GM18502 (cell line): ENCODE results near the gene HCRT.
"Not testable (repeated sequence)": the region's sequence is repeated elsewhere in the genome, so short reads cannot be mapped to it uniquely, and the experiment has no call there.

ENCODE experiments used
- ATAC-seq: cut with Tn5 transposase; IDR thresholded peaks from one replicate; pipeline ENCODE4 v1.9.1; 2021; ENCODE audit warnings: mild to moderate bottlenecking; ENCODE audit not compliant: unreplicated experiment, poor library complexity

The HCRT gene

DNA sequence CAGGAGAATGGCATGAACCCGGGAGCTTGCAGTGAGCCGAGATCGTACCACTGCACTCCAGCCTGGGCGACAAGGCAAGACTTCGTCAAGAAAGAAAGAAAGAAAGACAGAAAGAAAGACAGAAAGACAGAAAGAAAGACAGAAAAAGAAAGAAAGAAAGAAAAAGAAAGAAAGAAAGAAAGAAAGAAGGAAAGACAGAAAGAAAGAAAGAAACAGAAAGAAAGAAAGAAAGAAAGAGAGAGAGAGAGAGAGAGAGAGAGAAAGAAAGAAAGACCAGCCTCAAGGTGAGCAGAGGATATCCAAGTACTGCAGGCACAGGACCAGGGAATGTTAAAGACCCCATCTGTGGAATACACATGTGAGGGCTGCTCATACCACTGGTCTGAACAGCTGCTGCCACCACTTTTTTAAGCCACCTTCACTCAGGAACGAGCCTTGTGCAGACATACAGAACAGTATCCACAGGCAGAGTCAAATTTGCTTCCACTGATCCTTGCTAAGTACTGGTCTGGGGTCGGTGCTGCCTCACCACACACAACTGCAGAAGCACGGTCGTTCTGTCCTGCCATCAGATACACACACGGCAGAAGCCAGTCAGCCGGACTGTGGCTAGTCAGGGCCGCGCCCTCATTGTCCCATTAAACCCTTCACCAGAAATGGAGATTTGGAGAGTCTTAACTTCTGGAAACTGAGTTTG, 38.2 kb downstream of the HCRT start:
- ATAC-seq, result no peak

DNA sequence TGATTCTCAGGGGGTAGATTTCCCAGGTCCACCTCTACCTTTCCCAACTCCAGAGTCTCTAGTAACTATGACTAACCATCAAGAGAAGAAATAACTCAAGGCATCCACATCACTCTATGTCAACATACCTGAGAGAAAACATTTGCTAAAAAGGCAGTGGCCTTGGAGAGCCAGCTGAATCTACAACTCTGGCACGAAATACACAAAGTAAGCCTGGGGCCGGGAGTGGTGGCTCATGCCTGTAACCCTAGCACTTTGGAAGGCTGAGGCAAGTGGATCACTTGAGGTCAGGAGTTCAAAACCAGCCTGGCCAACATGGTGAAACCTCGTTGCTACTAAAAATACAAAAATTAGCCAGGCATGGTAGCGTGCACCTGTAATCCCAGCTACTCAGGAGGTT, 42.1 kb downstream of the HCRT start:
- ATAC-seq, result not testable (repeated sequence)

DNA sequence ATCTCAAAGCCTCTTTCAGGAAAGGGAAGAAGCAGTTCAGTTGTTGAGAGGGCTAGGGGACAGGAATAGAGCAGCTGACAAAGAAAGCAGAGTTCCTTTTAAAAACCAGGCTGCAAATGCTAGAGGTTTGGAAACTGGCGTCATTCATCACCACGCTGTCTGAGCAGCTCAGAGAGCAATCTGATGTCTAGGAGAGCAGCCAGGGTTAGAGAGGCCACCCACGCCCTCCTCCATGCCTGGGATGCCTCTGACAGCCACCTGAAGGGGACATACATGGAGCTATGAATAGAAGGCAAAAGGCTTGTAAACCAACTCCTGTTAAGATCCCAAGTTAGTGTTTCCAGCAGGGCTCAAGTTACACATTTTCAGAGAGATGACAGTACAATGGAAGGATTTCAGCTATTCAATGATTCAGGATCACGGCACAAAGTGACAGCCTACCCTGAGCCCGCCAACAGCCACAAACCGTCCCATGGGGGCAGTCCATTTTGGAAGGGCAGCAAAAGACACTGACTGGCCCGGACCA, 42.8 kb downstream of the HCRT start:
- no peak for ATAC-seq

DNA sequence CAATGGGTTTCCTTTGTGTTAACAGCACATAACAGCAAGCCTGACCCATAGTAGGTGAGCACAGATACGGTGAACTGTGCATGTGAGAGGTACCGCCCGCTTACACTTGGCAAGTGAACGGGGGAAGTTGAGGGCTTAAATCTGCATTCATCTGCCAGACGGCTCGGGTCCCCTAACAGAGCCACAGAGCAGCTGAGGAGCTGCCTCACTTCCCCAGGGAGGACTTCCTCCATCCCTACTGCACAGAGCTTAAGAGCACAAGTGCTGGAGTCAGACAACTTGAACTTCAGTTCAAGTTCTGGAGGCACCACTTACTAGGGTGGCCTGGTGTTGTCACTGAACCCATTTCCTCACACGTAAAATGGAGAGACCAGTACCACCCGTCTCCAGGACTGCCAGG, 43.9 kb downstream of the HCRT start:
- no peak for ATAC-seq

DNA sequence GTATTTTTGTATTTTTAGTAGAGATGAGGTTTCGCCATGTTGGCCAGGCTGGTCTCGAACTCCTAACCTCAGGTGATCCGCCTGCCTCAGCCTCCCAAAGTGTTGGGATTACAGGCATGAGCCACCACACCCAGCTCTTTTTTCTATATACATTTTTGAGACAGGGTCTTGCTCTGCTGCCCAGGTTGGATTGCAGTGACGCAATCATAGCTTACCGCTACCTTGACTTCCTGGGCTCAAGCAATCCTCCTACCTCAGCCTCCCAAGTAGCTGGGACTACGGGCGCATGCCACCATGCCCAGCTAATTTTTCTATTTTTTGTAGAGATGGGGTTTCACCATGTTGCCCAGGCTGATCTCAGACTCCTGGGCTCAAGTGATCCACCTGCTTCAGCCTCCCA, 44.6 kb downstream of the HCRT start:
- ATAC-seq, result not testable (repeated sequence)

DNA sequence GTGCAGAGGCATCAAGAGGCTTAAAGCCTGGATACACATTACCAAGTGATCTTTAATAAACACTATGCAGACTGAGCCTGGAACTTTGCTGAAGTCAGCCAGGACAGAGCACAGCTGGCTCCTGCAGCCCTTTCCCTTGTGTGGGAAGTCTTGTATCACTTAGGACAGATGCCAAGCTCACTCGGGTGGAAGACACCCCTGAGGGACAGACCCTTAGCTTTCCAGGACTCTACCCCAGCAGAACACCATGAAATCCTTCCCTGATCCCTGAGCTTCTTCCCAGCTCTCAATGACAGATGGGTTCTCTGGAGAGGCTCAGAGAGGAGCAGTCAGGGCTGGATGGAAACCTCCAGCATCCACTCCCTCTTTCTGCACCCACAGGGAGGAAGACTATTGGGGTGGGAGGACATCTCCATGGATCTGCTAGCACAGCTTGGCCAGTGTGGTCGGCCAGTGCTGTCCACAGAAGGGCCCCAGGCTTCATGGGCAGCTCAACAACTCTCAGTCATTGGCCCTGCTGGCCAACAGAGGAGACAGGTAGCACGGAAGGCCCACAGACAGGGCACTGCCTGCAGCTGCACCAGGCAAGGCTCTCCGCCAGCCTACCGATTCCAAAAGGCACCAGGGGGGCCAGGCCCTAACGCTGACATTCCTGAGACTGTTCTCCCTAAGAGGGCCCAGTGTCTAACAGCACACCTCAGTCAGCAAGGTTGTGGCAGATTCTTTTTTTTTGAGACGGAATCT, 46.3 kb downstream of the HCRT start:
- no peak for ATAC-seq

DNA sequence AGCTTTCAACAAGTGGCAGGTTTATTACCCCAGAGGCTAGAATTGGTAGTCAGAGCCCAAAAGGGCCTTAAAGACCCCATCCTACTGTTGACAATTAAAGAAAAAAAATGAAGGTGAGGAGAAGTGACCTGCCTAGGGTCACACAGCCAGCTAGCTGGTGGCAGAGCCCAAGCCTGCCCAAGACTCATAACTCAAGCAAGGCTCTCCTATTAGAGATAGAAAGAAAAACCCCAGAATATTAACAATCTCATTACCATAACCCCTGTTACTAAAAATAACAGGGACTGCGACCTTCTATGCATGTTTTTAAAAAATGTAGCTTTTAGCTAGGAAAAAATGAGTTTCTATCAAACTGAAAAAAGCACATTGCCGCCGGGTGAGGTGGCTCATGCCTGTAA, 48.6 kb downstream of the HCRT start:
- ATAC-seq, result no peak

DNA sequence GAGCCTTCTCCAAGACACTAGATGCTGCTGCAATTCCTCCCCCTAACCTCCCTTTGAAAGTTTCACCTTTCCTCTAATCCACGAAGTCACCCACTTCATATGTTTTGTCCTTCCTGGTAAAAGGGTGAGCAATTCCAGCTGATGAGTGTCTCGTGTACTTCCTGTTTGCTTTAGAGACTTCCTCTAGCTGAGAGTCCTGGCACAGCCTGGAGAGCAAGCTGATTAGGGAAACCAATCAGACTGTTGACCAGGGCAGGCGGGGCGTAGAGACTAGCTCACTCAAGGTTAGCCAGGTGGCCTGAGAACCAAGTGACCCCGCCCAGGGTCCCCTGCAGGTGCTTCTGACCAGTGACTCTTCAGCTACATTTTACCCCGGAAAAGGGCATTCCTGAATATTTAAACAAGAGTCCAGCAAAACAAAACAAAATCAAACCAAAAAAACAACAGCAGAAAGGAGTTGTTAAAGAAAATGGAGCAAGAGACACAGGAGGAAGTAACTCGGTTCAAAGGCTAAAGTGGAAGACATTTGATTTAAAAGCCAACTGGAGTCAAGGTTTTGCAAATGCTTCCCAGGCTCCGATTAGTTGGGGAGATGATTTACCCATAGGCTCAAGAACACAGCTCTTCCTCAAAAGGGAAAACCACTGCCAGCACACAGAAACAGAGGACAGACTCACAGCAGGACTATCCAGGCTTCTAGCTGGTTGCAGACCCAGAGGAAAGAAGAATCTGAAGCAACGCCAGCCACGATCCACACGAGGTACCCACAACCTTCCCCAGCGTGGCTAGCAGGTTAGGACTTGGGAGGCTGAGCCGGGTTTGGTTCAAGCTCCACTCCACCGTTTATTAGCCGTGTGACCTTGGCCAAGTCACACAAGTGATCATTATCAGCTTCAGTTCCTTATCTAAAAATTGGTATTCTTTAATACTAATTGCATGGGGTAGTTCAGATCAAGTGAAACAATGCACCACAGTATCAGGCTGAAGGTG, 49.3 kb downstream of the HCRT start:
- ATAC-seq, result no peak

DNA sequence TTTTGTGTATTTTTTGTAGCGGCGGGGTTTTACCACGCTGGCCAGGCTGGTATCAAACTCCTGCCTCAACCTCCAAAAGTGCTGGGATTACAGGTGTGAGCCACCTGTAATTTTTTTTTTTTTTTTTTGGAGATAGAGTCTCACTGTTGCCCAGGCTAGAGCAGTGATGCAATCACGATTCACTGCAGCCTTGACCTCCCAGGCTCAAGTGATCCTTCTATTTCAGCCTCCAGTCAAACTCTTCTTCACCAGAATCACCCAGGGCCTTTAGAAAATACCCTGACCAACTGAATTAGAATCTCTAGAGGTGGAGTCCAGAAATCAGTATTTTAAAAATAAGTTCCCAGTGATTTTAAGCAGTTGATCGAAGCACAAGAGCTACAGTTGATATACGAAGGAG, 50.1 kb downstream of the HCRT start:
- ATAC-seq, result no peak
